HEK293 (cell line): ENCODE measurements around the gene CALM3.

Source experiments
- CTCF ChIP-seq: fragments of 450-650 bp; formaldehyde crosslinking; IDR thresholded peaks from 2 replicates; pipeline ENCODE4 v1.5.1; 2016; ENCODE audit warnings: missing biosample characterization, missing genetic modification characterization
- ELK4 ChIP-seq: IDR thresholded peaks from 2 replicates; pipeline ENCODE4 v1.6.1; 2011; ENCODE audit warnings: mild to moderate bottlenecking, low read depth, low read length, borderline replicate concordance
- OSR2 ChIP-seq: fragments of 450-650 bp; formaldehyde crosslinking; IDR thresholded peaks from 2 replicates; pipeline ENCODE4 v1.5.1; 2016; ENCODE audit warnings: missing biosample characterization, missing genetic modification characterization
- PBX3 ChIP-seq: sonication (generic); formaldehyde crosslinking; IDR thresholded peaks from 2 replicates; pipeline ENCODE4 v1.8.1; 2022; ENCODE audit warnings: mild to moderate bottlenecking, moderate library complexity, missing genetic modification reagents
- YY1 ChIP-seq: fragments of 450-650 bp; formaldehyde crosslinking; IDR thresholded peaks from 2 replicates; pipeline ENCODE4 v1.5.1; 2018; ENCODE audit warnings: missing biosample characterization, missing genetic modification characterization
- ZBTB26 ChIP-seq: fragments of 450-650 bp; formaldehyde crosslinking; optimal IDR thresholded peaks from 2 replicates; pipeline ENCODE3; 2016; ENCODE audit warnings: missing biosample characterization, mild to moderate bottlenecking, missing genetic modification characterization
- ZNF169 ChIP-seq: fragments of 450-650 bp; formaldehyde crosslinking; IDR thresholded peaks from 2 replicates; pipeline ENCODE4 v1.5.1; 2016; ENCODE audit warnings: missing biosample characterization, missing genetic modification characterization
- ZNF629 ChIP-seq: fragments of 450-650 bp; formaldehyde crosslinking; IDR thresholded peaks from 2 replicates; pipeline ENCODE4 v1.5.1; 2017; ENCODE audit warnings: missing biosample characterization, missing genetic modification characterization
- ZNF660 ChIP-seq: fragments of 450-650 bp; IDR thresholded peaks from 2 replicates; pipeline ENCODE4 v1.5.1; 2018; ENCODE audit warnings: missing biosample characterization, mild to moderate bottlenecking, missing genetic modification characterization
- ZNF747 ChIP-seq: fragments of 450-650 bp; formaldehyde crosslinking; IDR thresholded peaks from 2 replicates; pipeline ENCODE4 v1.5.1; 2016; ENCODE audit warnings: missing biosample characterization, missing genetic modification characterization

GRCh38 chr19:46624958-46625661 is 24.0 kb downstream of the CALM3 start, which contains the start of gene PTGIR:
- TF ChIP-seq ZNF747 (tag by site-specific recombination) (no peak), CTCF (tag by site-specific recombination) (no peak), ZNF169 (tag by site-specific recombination) (no peak), PBX3 (CRISPR knock-in tag) (no peak), OSR2 (tag by site-specific recombination) (no peak), YY1 (tag by site-specific recombination) (no peak), ZBTB26 (tag by site-specific recombination) (no peak), ELK4 (no peak), ZNF660 (tag by site-specific recombination) (no peak), ZNF629 (tag by site-specific recombination) (no peak)
